Smooth muscle cell (in vitro differentiated cells): ENCODE results near the gene GSK3A. TPM values are rescaled to one million over a fixed set of nuclear protein-coding genes. Genes with fewer than 3 reads are reported as not detected.
"Not testable (repeated sequence)": the region's sequence is repeated elsewhere in the genome, so short reads cannot be mapped to it uniquely, and the experiment has no call there.

Experiments
- DNase-seq: peaks from one replicate; lab custom pipeline; 2025; ENCODE audit not compliant: unreplicated experiment; lab: John Stamatoyannopoulos, UW
- H2AFZ ChIP-seq: fragments of 200-600 bp; sonication (generic); 2 replicates; pipeline ENCODE4 v1.6.0; 2016; ENCODE audit warnings: antibody characterized with exemption, low read depth, mild to moderate bottlenecking
- H3F3A ChIP-seq: fragments of 200-600 bp; sonication (generic); 2 replicates; pipeline ENCODE4 v1.6.0; 2017; ENCODE audit warnings: antibody characterized with exemption, low read depth
- H3K27ac ChIP-seq: fragments of 200-600 bp; sonication (generic); 2 replicates; pipeline ENCODE4 v1.5.1; 2016; ENCODE audit warnings: low read depth, mild to moderate bottlenecking
- H3K27me3 ChIP-seq: fragments of 200-600 bp; sonication (generic); 2 replicates; pipeline ENCODE4 v1.6.1; 2016; ENCODE audit warnings: low read depth, mild to moderate bottlenecking
- H3K36me3 ChIP-seq: fragments of 200-600 bp; sonication (generic); 2 replicates; pipeline ENCODE4 v1.5.1; 2016; ENCODE audit warnings: low read depth
- H3K4me1 ChIP-seq: fragments of 200-600 bp; sonication (generic); 2 replicates; pipeline ENCODE4 v1.5.1; 2016; ENCODE audit warnings: low read depth
- H3K4me2 ChIP-seq: fragments of 200-600 bp; sonication (generic); 2 replicates; pipeline ENCODE4 v1.6.0; 2016; ENCODE audit warnings: mild to moderate bottlenecking
- H3K4me3 ChIP-seq: fragments of 200-600 bp; sonication (generic); 2 replicates; pipeline ENCODE4 v1.5.1; 2016; ENCODE audit warnings: mild to moderate bottlenecking
- H3K79me2 ChIP-seq: fragments of 200-600 bp; sonication (generic); 2 replicates; pipeline ENCODE4 v1.6.0; 2016; ENCODE audit warnings: low read depth, mild to moderate bottlenecking
- H3K9ac ChIP-seq: fragments of 200-600 bp; sonication (generic); 2 replicates; pipeline ENCODE4 v1.6.0; 2016; ENCODE audit warnings: low read depth
- H3K9me3 ChIP-seq: fragments of 200-600 bp; sonication (generic); replicated peaks from 2 replicates; pipeline ENCODE4 v1.5.1; 2016; ENCODE audit warnings: low read depth
- H4K20me1 ChIP-seq: fragments of 200-600 bp; sonication (generic); 2 replicates; pipeline ENCODE4 v1.6.0; 2016; ENCODE audit warnings: low read depth
- WGBS: methylation state at CpG from one replicate; pipeline ENCODE4 v1.1.7; 2016; ENCODE audit warnings: low lambda C conversion rate; 5-methylcytosine and 5-hydroxymethylcytosine counted together
- polyA plus RNA-seq: library from polyadenylated mRNA; unstranded; fragments of >200 nt; fragmentation: Nextera tagmentation; extraction: Ambion mirVana; gene quantifications from 2 replicates; pipeline ENCODE4 v1.2.1, GENCODE V29; 2016
- total RNA-seq: library from RNA; depleted of rRNA; stranded (reverse); fragments of >200 nt; gene quantifications from 2 replicates; pipeline ENCODE4 v1.2.3, GENCODE V29; 2014
- TF ChIP-seq, protein P1 (sequence below): fragments of 200-600 bp; sonication (generic); IDR thresholded peaks from 2 replicates; pipeline ENCODE4 v1.5.1; 2017; ENCODE audit warnings: borderline replicate concordance, mild to moderate bottlenecking, antibody characterized with exemption; ENCODE audit not compliant: insufficient read depth, poor library complexity, severe bottlenecking

Gene GSK3A
- total and polyA plus RNA-seq, 2 experiments from 2014 or later, result 27.4 to 39.0 TPM

DNA sequence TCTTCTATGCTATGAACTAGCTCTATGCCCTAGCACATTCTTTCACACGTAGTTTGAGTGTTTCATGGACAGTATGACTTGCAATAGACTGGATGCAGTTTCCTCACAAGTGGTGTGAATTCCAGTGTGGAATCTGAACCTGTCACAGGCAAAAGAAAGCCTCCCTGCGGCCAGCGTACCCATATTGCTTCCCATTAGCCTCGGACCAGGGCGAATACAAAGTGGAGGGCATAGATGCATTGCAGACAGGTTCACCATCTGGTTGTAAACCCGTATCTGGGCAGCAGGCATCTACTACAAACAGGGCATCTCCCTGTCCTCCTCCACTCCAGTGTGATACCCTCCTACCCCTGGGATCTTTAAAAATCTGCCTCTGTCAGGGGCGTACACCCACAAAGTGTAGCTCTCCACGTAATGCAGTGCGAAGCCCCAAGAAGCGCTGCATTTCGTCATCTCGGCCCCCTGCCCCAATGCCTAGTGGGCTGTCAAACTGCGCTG lies 25.3 kb upstream of the GSK3A start:
- Histone ChIP-seq H4K20me1 (no peaks in the 10 kb centered on the region), H3K4me3 (peak overlapping the region; percentile 80), H3K4me2 (peak overlapping the region; percentile 87), H3K9me3 (no peaks in the 10 kb centered on the region), H3K9ac (peak overlapping the region; percentile 99), H2AFZ (peak overlapping the region; percentile 88), H3K36me3 (no peaks in the 10 kb centered on the region), H3F3A (no peaks in the 10 kb centered on the region), H3K27ac (peak overlapping the region; percentile 99), H3K4me1 (peaks cover 18% of the 10 kb centered on the region), H3K27me3 (no peaks in the 10 kb centered on the region), H3K79me2 (peaks cover 24% of the 10 kb centered on the region)
- no peak for DNase-seq
- TF ChIP-seq, protein P1, sequence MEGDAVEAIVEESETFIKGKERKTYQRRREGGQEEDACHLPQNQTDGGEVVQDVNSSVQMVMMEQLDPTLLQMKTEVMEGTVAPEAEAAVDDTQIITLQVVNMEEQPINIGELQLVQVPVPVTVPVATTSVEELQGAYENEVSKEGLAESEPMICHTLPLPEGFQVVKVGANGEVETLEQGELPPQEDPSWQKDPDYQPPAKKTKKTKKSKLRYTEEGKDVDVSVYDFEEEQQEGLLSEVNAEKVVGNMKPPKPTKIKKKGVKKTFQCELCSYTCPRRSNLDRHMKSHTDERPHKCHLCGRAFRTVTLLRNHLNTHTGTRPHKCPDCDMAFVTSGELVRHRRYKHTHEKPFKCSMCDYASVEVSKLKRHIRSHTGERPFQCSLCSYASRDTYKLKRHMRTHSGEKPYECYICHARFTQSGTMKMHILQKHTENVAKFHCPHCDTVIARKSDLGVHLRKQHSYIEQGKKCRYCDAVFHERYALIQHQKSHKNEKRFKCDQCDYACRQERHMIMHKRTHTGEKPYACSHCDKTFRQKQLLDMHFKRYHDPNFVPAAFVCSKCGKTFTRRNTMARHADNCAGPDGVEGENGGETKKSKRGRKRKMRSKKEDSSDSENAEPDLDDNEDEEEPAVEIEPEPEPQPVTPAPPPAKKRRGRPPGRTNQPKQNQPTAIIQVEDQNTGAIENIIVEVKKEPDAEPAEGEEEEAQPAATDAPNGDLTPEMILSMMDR, result no peak
- WGBS, result 18% methylated on average over 13 of the region's 13 CpGs

DNA sequence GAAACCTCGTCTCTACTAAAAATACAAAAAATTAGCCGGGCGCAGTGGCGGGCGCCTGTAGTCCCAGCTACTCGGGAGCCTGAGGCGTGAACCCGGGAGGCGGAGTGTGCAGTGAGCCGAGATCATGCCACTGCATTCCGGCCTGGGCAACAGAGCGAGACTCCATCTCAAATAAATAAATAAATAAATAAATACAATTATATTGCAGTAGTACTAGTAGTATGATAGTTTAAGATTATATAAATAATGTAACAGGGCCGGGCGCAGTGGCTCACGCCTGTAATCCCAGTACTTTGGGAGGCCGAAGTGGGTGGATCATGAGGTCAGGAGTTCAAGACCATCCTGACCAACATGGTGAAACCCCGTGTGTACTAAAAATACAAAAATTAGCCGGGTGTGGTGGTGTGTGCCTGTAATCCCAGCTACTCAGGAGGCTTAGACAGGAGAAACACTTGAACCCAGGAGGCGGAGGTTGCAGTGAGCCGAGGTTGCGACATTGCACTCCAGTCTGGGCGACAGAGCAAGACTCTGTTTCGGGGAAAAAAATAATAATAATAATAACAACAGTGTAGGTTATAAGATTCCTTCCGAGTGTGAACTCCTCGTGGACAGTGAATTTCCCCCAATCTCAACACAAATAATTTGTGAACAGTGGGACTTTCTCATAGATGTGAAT lies 24.7 kb upstream of the GSK3A start:
- not testable (repeated sequence) for H3K27me3 ChIP-seq, H3K9me3 ChIP-seq, H4K20me1 ChIP-seq, H3K4me3 ChIP-seq, DNase-seq, H2AFZ ChIP-seq, H3K9ac ChIP-seq, H3K36me3 ChIP-seq, H3F3A ChIP-seq
- H3K4me2 ChIP-seq, result peak overlapping the region; percentile 87
- peak overlapping the region; percentile 99 for H3K27ac ChIP-seq
- 94% methylated on average over 25 of the region's 25 CpGs for WGBS
- peaks cover 24% of the 10 kb centered on the region for H3K79me2 ChIP-seq
- peaks cover 18% of the 10 kb centered on the region for H3K4me1 ChIP-seq

DNA sequence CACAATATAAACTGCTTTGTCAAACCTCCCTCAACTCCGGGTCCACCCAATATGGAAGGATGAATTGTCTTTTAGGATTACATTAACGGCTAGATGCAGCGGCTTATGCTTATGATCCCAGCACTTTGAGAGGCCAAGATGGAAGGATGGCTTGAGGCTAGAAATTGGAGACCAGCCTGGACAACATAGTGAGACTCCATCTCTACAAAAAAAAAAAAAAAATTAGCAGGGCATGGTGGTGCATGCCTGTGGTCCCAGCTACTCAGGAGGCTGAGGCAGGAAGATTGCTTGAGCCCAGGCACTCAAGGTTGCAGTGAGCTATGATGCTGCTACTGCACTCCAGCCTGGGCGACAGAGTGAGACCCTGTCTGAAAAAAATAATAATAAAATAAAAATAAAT lies 23.7 kb upstream of the GSK3A start:
- not testable (repeated sequence) for H3K9ac ChIP-seq, H2AFZ ChIP-seq, H3K27ac ChIP-seq, H4K20me1 ChIP-seq, H3K36me3 ChIP-seq, H3K4me3 ChIP-seq, H3F3A ChIP-seq, DNase-seq, H3K27me3 ChIP-seq, H3K9me3 ChIP-seq, H3K4me2 ChIP-seq
- 95% methylated on average over 4 of the region's 4 CpGs for WGBS
- Histone ChIP-seq H3K79me2 (peaks cover 17% of the 10 kb centered on the region), H3K4me1 (peaks cover 18% of the 10 kb centered on the region)

DNA sequence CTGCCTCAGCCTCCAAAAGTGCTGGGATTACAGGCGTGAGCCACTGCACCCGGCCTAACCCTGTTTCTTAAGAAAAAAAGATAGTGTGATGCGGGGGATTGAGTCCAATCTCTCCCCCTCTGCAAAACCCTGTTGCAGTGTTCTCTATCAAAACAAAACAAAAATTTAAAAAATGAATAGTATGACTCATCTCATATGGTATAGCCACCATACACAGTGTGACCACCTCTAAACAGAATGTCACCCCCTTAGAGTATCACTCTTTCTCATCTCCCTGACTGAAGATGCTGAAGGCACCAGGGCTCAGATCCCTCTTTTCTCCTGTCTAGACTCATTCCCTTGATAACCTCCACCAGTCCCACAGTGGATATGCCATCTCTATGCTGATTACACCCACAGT lies 19.4 kb upstream of the GSK3A start:
- Histone ChIP-seq H3K27me3 (no peaks in the 10 kb centered on the region), H3F3A (peaks cover under 1% of the 10 kb centered on the region), H3K9me3 (no peaks in the 10 kb centered on the region), H3K4me3 (no peak overlapping the region), H3K4me2 (no peak overlapping the region), H3K27ac (no peak overlapping the region), H4K20me1 (no peaks in the 10 kb centered on the region), H2AFZ (no peak overlapping the region), H3K9ac (no peak overlapping the region), H3K79me2 (no peaks in the 10 kb centered on the region), H3K36me3 (no peaks in the 10 kb centered on the region), H3K4me1 (peaks cover under 1% of the 10 kb centered on the region)
- TF ChIP-seq, protein P1, result no peak
- no peak for DNase-seq
- 92% methylated on average over 3 of the region's 3 CpGs for WGBS

DNA sequence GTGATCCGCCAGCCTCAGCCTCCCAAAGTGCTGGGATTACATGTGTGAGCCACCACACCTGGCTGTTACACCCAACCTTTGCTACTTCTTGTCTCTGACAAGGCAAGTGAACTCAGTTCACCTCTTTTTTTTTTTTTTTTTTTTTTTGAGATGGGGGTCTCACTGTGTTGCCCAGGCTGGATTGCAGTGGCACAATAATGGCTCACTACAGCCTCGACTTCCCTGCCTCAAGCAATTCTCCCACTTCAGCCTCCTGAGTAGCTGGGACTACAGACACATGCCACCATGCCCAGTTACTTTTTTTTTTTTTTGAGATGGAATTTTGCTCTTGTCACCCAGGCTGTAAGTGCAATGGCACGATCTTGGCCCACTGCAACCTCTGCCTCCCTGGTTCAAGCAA lies 15.4 kb upstream of the GSK3A start:
- H3K9me3 ChIP-seq, H3F3A ChIP-seq, H3K9ac ChIP-seq, H3K27ac ChIP-seq, DNase-seq, H3K4me3 ChIP-seq, H4K20me1 ChIP-seq, H2AFZ ChIP-seq, H3K27me3 ChIP-seq, H3K4me1 ChIP-seq, H3K4me2 ChIP-seq, H3K36me3 ChIP-seq: not testable (repeated sequence)
- 93% methylated on average over 3 of the region's 3 CpGs for WGBS
- H3K79me2 ChIP-seq, result peaks cover 21% of the 10 kb centered on the region
